Cardiac fibroblast (primary cell): ENCODE results near the gene RARRES1.

Source experiments
- DNase-seq, 2 donors: peaks; one replicate each; pipeline versions ENCODE4 v3.0.0 to v3.0.0-alpha.2; 2010; ENCODE audit warnings: low read depth in 2 of 2
- H3K4me3 ChIP-seq, 2 donors: replicated peaks in 1 of 2; 1 replicate in 1 of 2; 2 replicates in 1 of 2; pipeline ENCODE4 v1.5.1; 2011; ENCODE audit warnings: low read depth in 2 of 2, low read length in 2 of 2, mild to moderate bottlenecking in 2 of 2, moderate library complexity in 1 of 2
- CTCF ChIP-seq: IDR thresholded peaks from one replicate; pipeline ENCODE4 v1.5.1; 2011; ENCODE audit warnings: low read depth, mild to moderate bottlenecking, low read length, inconsistent platforms

RARRES1 gene

GRCh38 chr3:158765518-158766205 is 33.4 kb upstream of the RARRES1 start:
- DNase-seq: peak in 1 of 2 donors; percentile 50
- H3K4me3 ChIP-seq: no peak overlapping the region
- TF ChIP-seq CTCF: no peak

GRCh38 chr3:158763421-158763820 is 31.2 kb upstream of the RARRES1 start:
- no peak overlapping the region for H3K4me3 ChIP-seq
- TF ChIP-seq CTCF: no peak
- no peak for DNase-seq

DNA sequence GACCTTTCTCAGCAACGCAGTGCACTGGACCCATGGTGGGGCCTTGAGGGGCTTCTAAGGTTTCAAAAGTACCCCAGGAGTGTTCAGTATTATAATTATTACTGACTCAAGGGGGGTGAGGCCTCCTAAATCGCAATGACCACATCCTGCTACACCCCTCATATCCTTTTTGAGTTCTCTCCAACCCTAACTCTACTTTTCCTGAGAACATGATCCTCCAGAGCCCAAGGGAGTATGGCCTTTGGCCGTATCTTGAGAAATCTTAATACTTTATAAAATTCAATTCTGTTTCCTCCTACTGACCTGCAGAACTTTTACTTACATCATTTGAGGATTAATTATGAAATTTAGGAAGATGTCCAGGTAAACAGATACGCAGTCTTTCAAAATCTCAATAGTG is 30.4 kb upstream of the RARRES1 start:
- no peak overlapping the region for H3K4me3 ChIP-seq
- no peak for TF ChIP-seq CTCF
- DNase-seq: peak in 1 of 2 donors; percentile 16

DNA sequence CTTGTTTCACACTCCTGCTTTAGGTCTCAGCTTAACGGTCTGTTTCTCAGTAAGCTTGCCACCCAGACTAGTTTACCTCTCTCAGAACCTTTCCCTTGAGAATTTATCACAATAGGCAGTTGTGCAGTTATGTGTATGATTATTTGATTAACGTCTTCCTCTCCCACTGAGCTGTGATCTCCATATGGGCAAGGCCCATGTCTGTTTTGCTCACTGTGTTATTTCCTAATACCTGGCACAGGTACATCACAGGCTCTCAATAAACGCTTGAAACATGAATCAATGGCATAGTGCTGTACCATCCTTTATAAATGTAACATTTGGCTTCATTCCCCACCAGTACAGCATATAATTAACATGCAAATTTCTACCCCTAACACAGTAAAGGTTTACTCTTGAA is 29.1 kb upstream of the RARRES1 start:
- no peak for TF ChIP-seq CTCF
- DNase-seq: no peak
- no peak overlapping the region for H3K4me3 ChIP-seq

- no peak for DNase-seq
- TF ChIP-seq CTCF: no peak
- no peak overlapping the region for H3K4me3 ChIP-seq
Measured at GRCh38 chr3:158755421-158755820, 23.2 kb upstream of the RARRES1 start.

DNA sequence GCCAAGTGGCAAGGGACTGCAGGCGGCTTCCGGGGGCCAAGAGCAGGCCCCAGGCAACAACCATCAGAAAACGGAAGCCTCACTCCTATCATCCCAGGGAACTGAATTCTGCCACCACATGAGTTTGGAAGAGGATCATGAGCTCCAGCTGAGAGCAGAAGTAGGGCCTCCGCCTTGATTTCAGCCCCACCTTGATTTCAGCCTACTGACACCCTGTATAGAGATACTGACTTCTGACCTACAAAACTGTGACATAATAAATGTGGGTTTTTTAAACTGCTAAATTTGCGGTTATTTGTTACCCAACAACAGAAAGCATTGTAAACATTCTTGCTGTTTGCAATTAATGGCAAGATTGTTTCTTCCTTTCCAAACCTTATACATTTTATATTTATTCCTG is 21.6 kb upstream of the RARRES1 start:
- no peak overlapping the region for H3K4me3 ChIP-seq
- DNase-seq: no peak
- TF ChIP-seq CTCF: no peak

DNA sequence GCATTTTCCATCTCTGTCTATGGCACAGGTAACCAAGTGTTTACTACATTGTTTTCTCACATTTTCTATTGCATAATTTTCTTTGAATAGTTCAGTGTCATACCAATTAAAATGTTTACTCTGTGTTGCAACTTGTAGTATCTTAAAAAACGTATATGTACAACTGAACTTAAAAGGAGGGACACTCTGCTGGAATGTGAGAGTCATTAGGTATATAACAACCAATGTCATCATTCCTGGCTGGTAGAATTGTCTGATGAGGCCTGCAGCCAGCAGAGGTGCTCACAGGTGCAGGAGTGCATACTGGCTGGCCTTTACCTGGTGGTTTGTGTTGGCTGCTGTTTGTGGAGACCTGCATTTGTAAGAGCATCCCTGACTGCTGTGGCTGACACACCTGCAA is 19.1 kb upstream of the RARRES1 start:
- no peak overlapping the region for H3K4me3 ChIP-seq
- no peak for TF ChIP-seq CTCF
- no peak for DNase-seq
